Liver (tissue), 3 donors: ENCODE results near the gene CSNK1G1.

ENCODE experiments used
- EGR1 ChIP-seq, 2 donors: IDR thresholded peaks; 2 replicates each; pipeline ENCODE4 v1.6.1; 2016 to 2018; ENCODE audit warnings: antibody characterized with exemption in 2 of 2, low read depth in 2 of 2
- RAD21 ChIP-seq, 2 donors: IDR thresholded peaks; 2 replicates each; pipeline ENCODE4 v1.6.1; 2016; ENCODE audit warnings: antibody characterized with exemption in 2 of 2, mild to moderate bottlenecking in 2 of 2
- TF ChIP-seq, protein P1 (sequence below): IDR thresholded peaks from 2 replicates; pipeline ENCODE4 v1.6.1; 2016; ENCODE audit warnings: antibody characterized with exemption, mild to moderate bottlenecking
- TF ChIP-seq, protein P2 (sequence below): fragments of 150-350 bp; IDR thresholded peaks from 2 replicates; pipeline ENCODE4 v1.5.1; 2017; ENCODE audit warnings: improper control_type of control experiment, low read depth, low read length; ENCODE audit not compliant: missing input control
- TF ChIP-seq, protein P3 (sequence below): IDR thresholded peaks from 2 replicates; pipeline ENCODE4 v1.6.1; 2016; ENCODE audit warnings: antibody characterized with exemption
- TF ChIP-seq, protein P4 (sequence below): IDR thresholded peaks from 2 replicates; pipeline ENCODE4 v1.6.1; 2016; ENCODE audit warnings: antibody characterized with exemption
- donor health status: healthy.
- donor health status: healthy.

DNA sequence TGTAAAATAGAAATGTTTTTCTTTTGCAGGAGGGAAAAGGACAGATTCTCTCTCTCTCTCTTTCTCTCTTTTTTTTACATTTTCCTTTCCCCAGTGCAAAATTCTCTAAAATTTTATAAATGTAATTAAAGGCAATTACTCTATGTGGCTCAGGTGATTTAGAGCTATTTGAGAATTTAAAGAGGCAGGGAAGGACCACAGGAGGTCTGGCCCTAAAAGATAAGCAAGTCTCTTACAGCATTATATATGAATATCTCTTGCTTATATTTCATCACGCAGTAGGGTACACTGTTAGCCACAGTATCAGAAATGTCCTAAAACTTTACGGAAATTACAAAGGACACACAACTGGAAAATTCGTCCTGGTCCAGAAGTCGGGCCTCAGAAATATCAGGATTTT is 122.7 kb downstream of the CSNK1G1 start:
- TF ChIP-seq, protein P1, sequence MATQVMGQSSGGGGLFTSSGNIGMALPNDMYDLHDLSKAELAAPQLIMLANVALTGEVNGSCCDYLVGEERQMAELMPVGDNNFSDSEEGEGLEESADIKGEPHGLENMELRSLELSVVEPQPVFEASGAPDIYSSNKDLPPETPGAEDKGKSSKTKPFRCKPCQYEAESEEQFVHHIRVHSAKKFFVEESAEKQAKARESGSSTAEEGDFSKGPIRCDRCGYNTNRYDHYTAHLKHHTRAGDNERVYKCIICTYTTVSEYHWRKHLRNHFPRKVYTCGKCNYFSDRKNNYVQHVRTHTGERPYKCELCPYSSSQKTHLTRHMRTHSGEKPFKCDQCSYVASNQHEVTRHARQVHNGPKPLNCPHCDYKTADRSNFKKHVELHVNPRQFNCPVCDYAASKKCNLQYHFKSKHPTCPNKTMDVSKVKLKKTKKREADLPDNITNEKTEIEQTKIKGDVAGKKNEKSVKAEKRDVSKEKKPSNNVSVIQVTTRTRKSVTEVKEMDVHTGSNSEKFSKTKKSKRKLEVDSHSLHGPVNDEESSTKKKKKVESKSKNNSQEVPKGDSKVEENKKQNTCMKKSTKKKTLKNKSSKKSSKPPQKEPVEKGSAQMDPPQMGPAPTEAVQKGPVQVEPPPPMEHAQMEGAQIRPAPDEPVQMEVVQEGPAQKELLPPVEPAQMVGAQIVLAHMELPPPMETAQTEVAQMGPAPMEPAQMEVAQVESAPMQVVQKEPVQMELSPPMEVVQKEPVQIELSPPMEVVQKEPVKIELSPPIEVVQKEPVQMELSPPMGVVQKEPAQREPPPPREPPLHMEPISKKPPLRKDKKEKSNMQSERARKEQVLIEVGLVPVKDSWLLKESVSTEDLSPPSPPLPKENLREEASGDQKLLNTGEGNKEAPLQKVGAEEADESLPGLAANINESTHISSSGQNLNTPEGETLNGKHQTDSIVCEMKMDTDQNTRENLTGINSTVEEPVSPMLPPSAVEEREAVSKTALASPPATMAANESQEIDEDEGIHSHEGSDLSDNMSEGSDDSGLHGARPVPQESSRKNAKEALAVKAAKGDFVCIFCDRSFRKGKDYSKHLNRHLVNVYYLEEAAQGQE: no peak
- TF ChIP-seq, protein P2, sequence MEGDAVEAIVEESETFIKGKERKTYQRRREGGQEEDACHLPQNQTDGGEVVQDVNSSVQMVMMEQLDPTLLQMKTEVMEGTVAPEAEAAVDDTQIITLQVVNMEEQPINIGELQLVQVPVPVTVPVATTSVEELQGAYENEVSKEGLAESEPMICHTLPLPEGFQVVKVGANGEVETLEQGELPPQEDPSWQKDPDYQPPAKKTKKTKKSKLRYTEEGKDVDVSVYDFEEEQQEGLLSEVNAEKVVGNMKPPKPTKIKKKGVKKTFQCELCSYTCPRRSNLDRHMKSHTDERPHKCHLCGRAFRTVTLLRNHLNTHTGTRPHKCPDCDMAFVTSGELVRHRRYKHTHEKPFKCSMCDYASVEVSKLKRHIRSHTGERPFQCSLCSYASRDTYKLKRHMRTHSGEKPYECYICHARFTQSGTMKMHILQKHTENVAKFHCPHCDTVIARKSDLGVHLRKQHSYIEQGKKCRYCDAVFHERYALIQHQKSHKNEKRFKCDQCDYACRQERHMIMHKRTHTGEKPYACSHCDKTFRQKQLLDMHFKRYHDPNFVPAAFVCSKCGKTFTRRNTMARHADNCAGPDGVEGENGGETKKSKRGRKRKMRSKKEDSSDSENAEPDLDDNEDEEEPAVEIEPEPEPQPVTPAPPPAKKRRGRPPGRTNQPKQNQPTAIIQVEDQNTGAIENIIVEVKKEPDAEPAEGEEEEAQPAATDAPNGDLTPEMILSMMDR: no peak
- TF ChIP-seq, protein P3, sequence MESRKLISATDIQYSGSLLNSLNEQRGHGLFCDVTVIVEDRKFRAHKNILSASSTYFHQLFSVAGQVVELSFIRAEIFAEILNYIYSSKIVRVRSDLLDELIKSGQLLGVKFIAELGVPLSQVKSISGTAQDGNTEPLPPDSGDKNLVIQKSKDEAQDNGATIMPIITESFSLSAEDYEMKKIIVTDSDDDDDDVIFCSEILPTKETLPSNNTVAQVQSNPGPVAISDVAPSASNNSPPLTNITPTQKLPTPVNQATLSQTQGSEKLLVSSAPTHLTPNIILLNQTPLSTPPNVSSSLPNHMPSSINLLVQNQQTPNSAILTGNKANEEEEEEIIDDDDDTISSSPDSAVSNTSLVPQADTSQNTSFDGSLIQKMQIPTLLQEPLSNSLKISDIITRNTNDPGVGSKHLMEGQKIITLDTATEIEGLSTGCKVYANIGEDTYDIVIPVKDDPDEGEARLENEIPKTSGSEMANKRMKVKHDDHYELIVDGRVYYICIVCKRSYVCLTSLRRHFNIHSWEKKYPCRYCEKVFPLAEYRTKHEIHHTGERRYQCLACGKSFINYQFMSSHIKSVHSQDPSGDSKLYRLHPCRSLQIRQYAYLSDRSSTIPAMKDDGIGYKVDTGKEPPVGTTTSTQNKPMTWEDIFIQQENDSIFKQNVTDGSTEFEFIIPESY: no peak
- TF ChIP-seq EGR1 (IDR thresholded peaks at IDR 0.05; ENCODE audit: low read depth in 2 of 2) (no peak), RAD21 (IDR thresholded peaks at IDR 0.05) (no peak)
- TF ChIP-seq, protein P4, sequence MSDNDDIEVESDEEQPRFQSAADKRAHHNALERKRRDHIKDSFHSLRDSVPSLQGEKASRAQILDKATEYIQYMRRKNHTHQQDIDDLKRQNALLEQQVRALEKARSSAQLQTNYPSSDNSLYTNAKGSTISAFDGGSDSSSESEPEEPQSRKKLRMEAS: no peak
